HG03558 (cell line): Measurements from ENCODE around the gene PJA2.
A peak's percentile ranks its signal among the peaks of the same experiment; 100 is the strongest.
"Not testable (repeated sequence)": the region's sequence is repeated elsewhere in the genome, so short reads cannot be mapped to it uniquely, and the experiment has no call there.

ENCODE experiments used
- ATAC-seq: cut with Tn5 transposase; IDR thresholded peaks from one replicate; pipeline ENCODE4 v1.9.1; 2021; ENCODE audit warnings: moderate number of reproducible peaks; ENCODE audit not compliant: unreplicated experiment; ENCODE audit errors: extremely low read depth

The PJA2 gene

GRCh38 chr5:109409844-109410388 is at the start of gene PJA2:
TSS of gene PJA2 (minus strand) at chr5:109409974. CDS start at chr5:109383433, 26,541 bp downstream.
- ATAC-seq = peak; percentile 64

GRCh38 chr5:109455598-109456096 is 45.9 kb upstream of the PJA2 start:
- peak; percentile 100 for ATAC-seq

DNA sequence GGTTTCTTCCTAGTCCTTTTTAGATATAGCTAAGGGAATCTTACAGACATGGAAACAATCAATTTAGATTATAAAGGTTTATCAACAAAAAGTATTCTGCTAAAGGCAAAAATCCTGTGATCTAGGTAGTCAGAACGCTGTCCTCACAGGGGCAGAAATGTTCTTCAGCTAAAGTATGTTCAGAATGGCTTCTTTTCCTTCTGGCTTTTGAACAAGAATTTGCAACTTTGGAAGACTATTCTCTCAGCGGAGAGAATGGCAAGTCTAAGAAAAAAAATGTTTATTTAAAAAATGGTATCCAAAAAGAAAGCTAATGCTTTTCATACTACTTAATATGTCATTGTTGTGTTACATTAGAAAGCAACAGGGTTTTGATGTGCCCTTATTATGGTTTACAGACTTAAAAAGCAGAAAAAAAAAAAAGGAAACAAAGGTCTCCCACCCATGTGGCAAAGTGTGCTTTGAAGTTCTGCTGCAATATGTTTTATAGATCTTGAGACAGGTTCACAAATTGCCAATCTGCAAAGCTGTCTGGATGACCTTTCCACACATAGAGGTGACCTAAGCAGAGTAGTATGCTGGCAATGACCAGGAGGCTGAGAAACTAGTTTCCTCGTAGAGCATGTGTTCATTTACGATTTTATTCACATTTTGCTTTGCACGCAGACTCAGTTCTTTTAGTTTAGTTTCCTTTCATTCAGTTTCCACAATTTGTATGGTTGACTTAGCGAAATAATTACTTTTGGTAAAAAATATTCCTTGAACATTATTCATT is 45.1 kb upstream of the PJA2 start:
- ATAC-seq = no peak

- ATAC-seq = no peak
These were observed 43.5 kb upstream of the PJA2 start for GRCh38 chr5:109453251-109453650.

GRCh38 chr5:109452661-109453060 is 42.9 kb upstream of the PJA2 start:
- no peak for ATAC-seq

DNA sequence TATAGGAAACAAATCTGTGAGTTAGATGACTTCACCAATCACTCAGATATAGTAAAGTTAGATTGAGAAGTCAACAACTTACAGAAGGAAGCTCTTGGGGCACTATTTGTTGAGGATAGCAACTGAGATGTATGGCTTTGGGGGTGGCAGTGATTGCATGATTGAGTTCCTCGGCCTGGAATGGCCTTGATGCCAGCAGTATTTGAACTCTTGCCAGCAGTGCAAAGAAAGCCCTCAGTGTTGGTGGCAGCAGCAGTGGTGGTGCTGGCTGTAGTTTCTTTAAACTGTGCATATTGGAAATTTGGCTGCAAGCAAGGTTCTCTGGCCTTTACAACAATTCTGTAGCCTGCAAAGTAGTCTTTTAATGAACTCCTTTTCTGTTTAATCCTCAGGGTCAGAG is 41.4 kb upstream of the PJA2 start:
- ATAC-seq = no peak

DNA sequence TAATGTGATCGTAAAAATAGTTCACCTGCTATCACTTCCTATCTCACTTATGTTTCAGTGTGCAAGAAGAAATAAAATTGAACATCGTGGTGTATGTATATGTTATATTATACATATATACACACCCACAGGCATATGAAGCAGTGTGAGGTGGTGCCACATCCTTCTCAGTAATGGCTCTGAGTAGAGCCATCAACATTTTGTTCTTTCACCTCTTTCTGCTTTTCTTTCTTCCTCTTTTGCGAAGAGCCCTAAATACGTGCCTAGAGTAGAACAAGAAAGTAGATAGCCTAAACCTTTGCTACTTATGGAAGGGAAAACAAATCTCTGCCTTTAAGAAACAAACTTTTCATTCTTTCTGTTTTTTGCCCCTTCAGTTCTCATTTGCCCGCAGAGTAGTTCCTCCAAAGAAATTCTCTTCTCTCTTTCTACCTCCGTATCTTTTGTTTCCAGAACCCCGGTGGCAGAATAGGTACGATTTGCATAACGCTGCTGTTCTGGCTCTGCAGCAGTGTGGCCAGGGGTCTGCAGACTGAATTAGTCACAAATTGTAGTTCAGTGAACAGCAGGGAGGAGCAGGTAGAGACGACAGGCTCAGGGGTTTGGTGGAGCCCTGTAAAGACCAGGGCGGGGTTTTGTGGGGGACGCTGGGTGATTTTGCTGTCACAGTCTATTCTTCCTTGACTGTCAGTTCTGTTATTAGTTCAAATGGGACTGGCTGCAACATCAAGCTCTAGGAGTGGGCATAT is 40.5 kb upstream of the PJA2 start:
- no peak for ATAC-seq

- ATAC-seq = no peak
These were observed 39.1 kb upstream of the PJA2 start for GRCh38 chr5:109448838-109449237.

DNA sequence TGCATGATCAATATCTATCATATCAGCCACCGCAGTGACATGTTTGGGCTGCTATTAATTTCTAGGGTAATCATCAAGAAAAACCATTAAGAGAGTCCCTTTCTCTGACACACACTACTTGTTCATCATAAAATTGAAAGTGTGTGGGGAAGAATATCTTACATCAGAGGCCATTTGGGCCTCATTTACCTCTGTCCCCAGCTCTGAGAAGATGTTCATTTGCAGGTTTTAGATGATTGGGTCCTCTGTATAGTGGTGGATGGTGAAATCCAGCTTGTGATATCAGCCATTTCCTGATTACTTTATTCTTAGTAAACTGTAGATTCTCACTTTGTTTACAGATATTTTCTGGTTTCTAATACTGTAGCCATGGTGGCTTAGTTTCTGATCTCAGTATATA is 29.8 kb upstream of the PJA2 start:
- ATAC-seq = no peak

- ATAC-seq = no peak
These were observed 16.3 kb upstream of the PJA2 start for GRCh38 chr5:109426075-109426474.

DNA sequence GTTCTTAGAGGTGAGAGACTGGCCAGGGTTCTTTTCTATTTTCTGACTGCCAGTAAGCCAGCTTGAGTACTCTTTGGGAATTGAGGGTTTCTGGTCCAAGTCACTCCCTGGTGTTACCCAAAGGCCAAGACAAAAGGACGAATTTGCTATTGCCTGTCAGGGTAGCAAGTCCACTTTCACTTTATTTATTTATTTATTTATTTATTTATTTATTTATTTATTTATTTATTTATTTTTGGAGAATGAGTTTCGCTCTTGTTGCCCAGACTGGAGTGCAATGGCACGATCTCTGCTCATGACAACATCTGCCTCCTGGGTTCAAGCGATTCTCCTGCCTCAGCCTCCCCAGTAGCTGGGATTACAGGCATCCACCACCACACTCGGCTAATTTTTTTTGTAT is 15.7 kb upstream of the PJA2 start:
- not testable (repeated sequence) for ATAC-seq

GRCh38 chr5:109421956-109422355 is 12.2 kb upstream of the PJA2 start:
- ATAC-seq = no peak

- no peak for ATAC-seq
These were observed 9.1 kb upstream of the PJA2 start for GRCh38 chr5:109418712-109419352.

DNA sequence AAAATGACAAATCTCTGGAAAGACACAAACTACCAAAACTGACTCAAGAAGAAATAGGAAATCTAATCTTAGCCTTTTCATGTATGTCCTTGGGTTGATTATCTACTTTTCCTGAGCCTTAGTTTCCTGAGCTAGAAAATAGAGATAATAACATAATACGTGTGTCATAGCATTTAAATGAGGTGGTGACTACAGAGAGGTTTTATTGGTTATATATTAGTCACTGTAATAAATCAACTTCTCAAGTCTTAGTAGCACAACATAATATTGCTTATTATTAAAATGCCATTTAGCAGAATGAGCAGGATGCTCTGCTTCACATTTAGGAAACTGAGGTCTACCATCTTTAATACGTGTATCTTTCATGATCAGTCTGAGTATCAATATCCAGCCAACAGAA is 7.1 kb upstream of the PJA2 start:
- ATAC-seq = no peak

DNA sequence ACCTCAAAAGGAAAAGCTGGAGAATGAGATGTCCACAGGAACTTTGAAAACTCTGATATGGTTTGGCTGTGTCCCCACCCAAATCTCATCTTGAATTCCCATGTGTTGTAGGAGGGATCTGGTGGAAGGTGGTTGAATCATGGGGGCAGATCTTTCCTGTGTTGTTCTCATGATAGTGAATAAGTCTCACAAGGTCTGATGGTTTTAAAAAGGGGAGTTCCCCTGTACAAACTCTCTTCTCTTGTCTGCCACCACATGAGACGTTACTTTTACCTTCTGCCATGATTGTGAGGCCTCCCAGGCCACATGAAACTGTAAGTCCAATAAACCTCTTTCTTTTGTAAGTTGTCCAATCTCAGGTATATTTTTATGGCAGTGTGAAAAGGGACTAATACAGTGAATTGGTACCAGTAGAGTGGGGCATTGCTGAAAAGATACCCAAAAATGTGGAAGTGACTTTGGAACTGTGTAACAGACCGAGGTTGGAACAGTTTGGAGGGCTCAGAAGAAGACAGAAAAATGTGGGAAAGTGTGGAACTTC is 4.2 kb upstream of the PJA2 start:
- not testable (repeated sequence) for ATAC-seq

DNA sequence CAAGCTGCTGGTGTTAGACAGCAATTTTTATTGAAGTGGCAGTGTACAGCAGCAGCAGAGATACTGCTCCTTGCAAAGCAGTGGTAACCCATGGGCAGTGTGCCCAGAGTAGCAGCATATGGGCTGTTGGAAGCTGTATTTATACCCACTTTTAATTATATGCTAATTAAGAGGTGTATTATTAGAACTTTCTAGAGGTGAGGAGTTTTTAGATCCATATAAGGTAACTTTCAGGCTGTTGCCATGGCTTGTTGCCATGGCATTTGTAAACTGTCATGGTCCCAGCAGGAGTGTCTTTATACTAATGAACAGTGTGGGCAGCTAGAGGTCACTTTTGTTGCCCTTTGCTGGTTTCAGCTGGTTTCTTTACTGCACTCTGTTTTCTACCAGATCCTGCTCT is 3.7 kb upstream of the PJA2 start:
- ATAC-seq = no peak

DNA sequence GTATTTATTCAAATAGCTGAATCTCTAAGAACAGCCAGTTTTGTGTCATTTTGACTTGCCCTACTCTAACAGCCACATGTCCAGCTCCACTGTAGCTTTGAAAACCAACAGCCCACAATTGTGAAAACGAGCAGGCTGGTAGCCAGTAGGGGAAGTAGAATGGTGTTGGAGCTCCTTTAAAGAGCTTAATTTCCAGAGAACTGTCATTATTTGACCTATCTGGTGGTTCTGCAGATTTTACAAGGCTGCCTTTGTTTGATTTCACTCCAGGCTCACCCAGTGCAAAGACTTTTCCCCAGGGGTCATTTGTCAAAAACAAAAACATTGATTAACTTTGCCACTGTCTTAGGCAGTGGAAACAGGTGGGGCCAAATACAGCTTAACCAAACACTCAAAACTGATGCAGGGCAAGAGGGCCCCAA is 3.2 kb upstream of the PJA2 start:
- no peak for ATAC-seq

DNA sequence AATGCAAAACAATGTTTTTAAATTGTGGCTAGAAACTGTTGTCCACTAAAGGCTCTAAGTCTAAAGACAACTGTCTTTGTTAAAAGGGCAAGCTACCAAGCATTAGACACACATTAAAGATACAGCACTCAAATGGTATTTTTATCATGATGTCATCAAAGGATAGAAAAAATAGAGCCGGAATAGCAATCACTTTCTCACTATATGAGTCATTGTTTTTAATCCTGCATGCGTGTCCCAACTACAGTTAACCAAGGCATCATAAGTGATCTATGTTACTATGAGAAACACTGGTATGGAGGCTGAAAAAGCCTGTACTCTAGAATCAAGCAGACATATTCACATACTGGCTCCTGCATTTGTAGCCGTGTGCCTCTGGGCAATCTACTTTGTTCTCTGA is 1.9 kb upstream of the PJA2 start:
- ATAC-seq = no peak

GRCh38 chr5:109411149-109411514 is 1.4 kb upstream of the PJA2 start:
- ATAC-seq = no peak

- peak; percentile 2 for ATAC-seq
These were observed 795 bp upstream of the PJA2 start for GRCh38 chr5:109410389-109411148.
